Measurements from ENCODE around the gene HSPB9.

DNA sequence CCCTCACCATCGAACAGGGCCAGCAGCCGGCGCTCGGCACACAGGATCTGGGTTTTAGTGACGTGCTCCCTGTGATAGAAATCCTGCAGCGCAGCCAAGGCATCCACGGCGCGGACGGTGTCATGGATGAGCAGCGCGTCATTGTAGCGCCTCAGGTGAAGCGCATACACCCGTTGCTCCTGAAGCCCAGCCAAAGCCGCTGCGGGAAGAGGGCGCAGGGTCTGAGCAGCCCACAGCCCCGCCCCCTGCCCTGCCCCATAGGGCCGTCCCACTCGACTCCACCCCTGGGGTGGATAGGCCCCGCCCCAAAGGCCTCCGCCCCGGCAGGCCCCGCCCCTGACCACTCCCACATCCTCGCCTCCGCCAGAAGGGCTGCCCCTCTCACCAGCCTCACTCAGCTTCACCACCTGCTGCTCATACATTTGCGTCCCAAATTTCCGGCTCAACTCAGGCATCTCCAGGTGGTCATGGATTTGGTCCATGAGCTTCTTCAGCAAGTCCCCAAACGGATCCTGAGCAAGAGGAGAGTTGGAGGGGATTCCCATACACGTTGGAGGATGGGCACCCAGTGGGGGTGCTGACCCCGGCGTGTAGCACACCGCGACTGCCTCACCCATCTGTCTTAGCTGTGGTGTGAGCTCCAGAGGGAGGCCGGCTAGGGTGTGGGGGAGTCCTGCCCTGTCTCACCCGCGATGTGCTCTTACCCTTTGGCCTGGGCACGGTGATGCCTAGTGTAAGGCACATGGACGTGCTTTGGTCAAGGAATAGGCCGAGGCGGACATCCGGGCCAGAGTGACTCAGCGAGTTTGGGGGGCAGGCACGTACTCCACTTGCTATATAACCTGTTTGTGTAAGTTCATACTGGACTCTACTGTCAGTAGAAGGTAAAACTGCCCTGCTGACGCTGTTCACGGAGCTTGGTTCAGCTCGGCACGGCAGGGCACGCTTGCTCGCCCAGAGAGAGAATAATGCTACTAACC is 14.7 kb upstream of the HSPB9 start:
- no peak for TF ChIP-seq EZH2 (IDR thresholded peaks at IDR 0.05; ENCODE audit: borderline replicate concordance, low read depth, low read length, severe bottlenecking)
- TF ChIP-seq, protein P1, sequence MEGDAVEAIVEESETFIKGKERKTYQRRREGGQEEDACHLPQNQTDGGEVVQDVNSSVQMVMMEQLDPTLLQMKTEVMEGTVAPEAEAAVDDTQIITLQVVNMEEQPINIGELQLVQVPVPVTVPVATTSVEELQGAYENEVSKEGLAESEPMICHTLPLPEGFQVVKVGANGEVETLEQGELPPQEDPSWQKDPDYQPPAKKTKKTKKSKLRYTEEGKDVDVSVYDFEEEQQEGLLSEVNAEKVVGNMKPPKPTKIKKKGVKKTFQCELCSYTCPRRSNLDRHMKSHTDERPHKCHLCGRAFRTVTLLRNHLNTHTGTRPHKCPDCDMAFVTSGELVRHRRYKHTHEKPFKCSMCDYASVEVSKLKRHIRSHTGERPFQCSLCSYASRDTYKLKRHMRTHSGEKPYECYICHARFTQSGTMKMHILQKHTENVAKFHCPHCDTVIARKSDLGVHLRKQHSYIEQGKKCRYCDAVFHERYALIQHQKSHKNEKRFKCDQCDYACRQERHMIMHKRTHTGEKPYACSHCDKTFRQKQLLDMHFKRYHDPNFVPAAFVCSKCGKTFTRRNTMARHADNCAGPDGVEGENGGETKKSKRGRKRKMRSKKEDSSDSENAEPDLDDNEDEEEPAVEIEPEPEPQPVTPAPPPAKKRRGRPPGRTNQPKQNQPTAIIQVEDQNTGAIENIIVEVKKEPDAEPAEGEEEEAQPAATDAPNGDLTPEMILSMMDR (IDR thresholded peaks at IDR 0.05; ENCODE audit: extremely low read depth in 1 of 2, insufficient read depth in 1 of 2, low read depth in 1 of 2, low read length in 2 of 2), result no peak
